Psoas muscle (tissue), 8 donors: Measurements from ENCODE around the gene PRKCA. TPM values are rescaled to one million over a fixed set of nuclear protein-coding genes. Genes with fewer than 3 reads are reported as not detected.
"Not testable (repeated sequence)": the region's sequence is repeated elsewhere in the genome, so short reads cannot be mapped to it uniquely, and the experiment has no call there.

Source experiments
- ATAC-seq, 4 donors: fragments of 200-7000 bp; cut with Tn5 transposase; one replicate each; pipeline ENCODE4 v1.9.1; 2020; ENCODE audit warnings: moderate library complexity in 3 of 4, mild to moderate bottlenecking in 2 of 4
- DNase-seq, 2 donors: peaks; one replicate each; pipeline ENCODE4 v3.0.0-alpha.2; 2020
- H3K27ac ChIP-seq: fragments of 200-600 bp; one replicate; pipeline ENCODE4 v1.8.0; 2022
- H3K27me3 ChIP-seq, 3 donors: fragments of 200-600 bp in 1 of 3; one replicate each; pipeline versions ENCODE4 v1.6.1 to v1.8.0; 2013 to 2022; ENCODE audit warnings: low read length in 2 of 3, mild to moderate bottlenecking in 2 of 3, moderate library complexity in 1 of 3; ENCODE audit not compliant: insufficient read depth in 3 of 3
- H3K36me3 ChIP-seq, 2 donors: fragments of 200-600 bp in 1 of 2; one replicate each; pipeline versions ENCODE4 v1.6.1 to v1.8.0; 2013 to 2022; ENCODE audit warnings: low read depth in 1 of 2, mild to moderate bottlenecking in 1 of 2, moderate library complexity in 1 of 2; ENCODE audit not compliant: insufficient read depth in 1 of 2
- H3K4me1 ChIP-seq: fragments of 200-600 bp; one replicate; pipeline ENCODE4 v1.8.0; 2022
- H3K4me3 ChIP-seq: fragments of 200-600 bp; one replicate; pipeline ENCODE4 v1.8.0; 2022; ENCODE audit warnings: mild to moderate bottlenecking
- H3K9me3 ChIP-seq: fragments of 200-600 bp; one replicate; pipeline ENCODE4 v1.8.0; 2022
- CTCF ChIP-seq: fragments of 200-600 bp; IDR thresholded peaks from one replicate; pipeline ENCODE4 v1.8.0; 2022; ENCODE audit warnings: antibody characterized with exemption
- WGBS, 3 donors: extraction: QIAGEN DNeasy Blood & Tissue Kit; methylation state at CpG; one replicate each; pipeline versions ENCODE4 v1.1.6 to v1.1.7; 2013; 5-methylcytosine and 5-hydroxymethylcytosine counted together
- intact Hi-C, 2 donors: fragments of 100-400 bp; cut with DNase I; formaldehyde crosslinking; loops; one replicate each; pipeline versions ENCODE4 v1.11.0 to v1.14.2; 2022
- polyA plus RNA-seq, 3 donors: library from polyadenylated mRNA; stranded (reverse); fragments of 200-250 nt; gene quantifications; one replicate each; pipeline ENCODE4 v1.2.3, GENCODE V29; 2013
- total RNA-seq, 4 donors: library from RNA; stranded (reverse); fragmentation: NEBNext Ultra II Directional in 2 of 4; extraction: Animal tissue kit (Norgen Biotek cat#: 25700) in 2 of 4; gene quantifications; one replicate each; pipeline versions ENCODE4 v1.2.1 to v1.2.4, GENCODE V29; 2021 to 2023
- donor health status: healthy with polysubstance abuse.
- donor health status: DM: no; HTN: no; CAD: no; lungs with moderate emphysema.
- donor health status: Bipolar disorder and iron deficiency.
- donor health status: healthy.
- donor health status: DM: yes; HTN: yes; CAD: no.
- donor health status: DM: no; HTN: no; CAD: no.
- donor health status: DM: no; HTN: no; CAD: no.
- donor health status: DM: yes; HTN: yes; CAD: no.

The PRKCA gene
- total and polyA plus RNA-seq, 7 donors: 0.35 to 15.5 (median 8.2) TPM

DNA sequence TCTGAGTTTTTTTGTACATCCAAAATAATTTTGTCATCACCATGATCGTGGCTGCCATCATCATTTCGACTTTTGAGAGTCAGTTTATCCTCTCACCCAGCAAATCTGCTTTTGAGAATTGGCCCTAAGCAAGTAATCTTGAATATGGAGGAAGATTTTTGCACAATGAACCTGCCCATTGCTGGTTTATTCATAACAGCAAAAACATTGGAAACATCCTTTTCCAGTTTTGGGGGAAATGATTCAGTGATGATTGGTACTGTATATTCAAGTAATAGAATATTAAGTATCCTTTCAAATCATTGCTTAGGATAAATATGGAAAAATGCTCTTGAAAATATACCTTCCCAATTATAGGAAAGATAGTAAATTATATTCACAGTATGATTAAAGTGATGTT is 53.1 kb downstream of the PRKCA start:
- 72 to 77% (median 76%) methylated on average over 2 of the region's 2 CpGs for WGBS, 3 donors
- intact Hi-C loops: no loop called here
- H3K27me3 ChIP-seq: no peaks in the 10 kb centered on the region
- H3K4me1 ChIP-seq: no peaks in the 10 kb centered on the region
- H3K27ac ChIP-seq: no peak overlapping the region
- H3K4me3 ChIP-seq: no peak overlapping the region
- H3K9me3 ChIP-seq: no peaks in the 10 kb centered on the region
- DNase-seq: no peak
- no peak for ATAC-seq
- no peaks in the 10 kb centered on the region for H3K36me3 ChIP-seq
- TF ChIP-seq CTCF: no peak

GRCh38 chr17:66357037-66357436 is 54.6 kb downstream of the PRKCA start:
- intact Hi-C loops: no loop called here
- Histone ChIP-seq H3K36me3 (no peaks in the 10 kb centered on the region), H3K4me1 (no peaks in the 10 kb centered on the region), H3K27ac (no peak overlapping the region), H3K4me3 (no peak overlapping the region), H3K27me3 (no peaks in the 10 kb centered on the region), H3K9me3 (no peaks in the 10 kb centered on the region)
- ATAC-seq: no peak
- TF ChIP-seq CTCF: no peak
- WGBS, 3 donors: 93 to 100% (median 96%) methylated on average over 2 of the region's 2 CpGs
- DNase-seq: no peak

DNA sequence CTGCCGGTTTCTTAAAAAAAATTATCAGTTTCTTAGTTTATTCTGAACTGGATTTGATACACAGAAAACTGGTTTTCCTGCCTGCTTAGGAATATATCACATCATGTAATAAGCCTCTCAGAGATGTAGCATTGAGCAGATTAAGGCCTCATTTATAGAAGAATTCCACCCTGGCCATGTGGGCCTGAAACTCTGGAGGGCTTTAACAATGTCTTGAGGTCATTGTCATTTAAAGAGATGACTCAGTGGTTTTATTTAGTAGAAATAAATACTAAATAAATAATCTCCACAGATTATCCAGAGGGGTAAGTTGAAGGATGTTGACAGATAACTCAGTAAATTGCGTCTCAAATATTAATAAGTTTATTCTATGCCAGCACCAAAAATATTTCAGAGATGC is 56.9 kb downstream of the PRKCA start:
- H3K9me3 ChIP-seq: no peaks in the 10 kb centered on the region
- no peaks in the 10 kb centered on the region for H3K4me1 ChIP-seq
- DNase-seq: no peak
- no peak for TF ChIP-seq CTCF
- H3K36me3 ChIP-seq: no peaks in the 10 kb centered on the region
- ATAC-seq: no peak
- H3K4me3 ChIP-seq: no peak overlapping the region
- H3K27ac ChIP-seq: no peak overlapping the region
- H3K27me3 ChIP-seq: no peaks in the 10 kb centered on the region
- WGBS, 3 donors: 81 to 89% (median 86%) methylated on average over 2 of the region's 2 CpGs
- intact Hi-C loops: no loop called here

GRCh38 chr17:66360961-66361565 is 58.6 kb downstream of the PRKCA start:
- H3K4me3 ChIP-seq, DNase-seq, H3K36me3 ChIP-seq, ATAC-seq, H3K27ac ChIP-seq, H3K4me1 ChIP-seq, H3K9me3 ChIP-seq, H3K27me3 ChIP-seq, intact Hi-C loops: not testable (repeated sequence)
- 85 to 98% (median 91%) methylated on average over 12 of the region's 12 CpGs for WGBS, 3 donors

DNA sequence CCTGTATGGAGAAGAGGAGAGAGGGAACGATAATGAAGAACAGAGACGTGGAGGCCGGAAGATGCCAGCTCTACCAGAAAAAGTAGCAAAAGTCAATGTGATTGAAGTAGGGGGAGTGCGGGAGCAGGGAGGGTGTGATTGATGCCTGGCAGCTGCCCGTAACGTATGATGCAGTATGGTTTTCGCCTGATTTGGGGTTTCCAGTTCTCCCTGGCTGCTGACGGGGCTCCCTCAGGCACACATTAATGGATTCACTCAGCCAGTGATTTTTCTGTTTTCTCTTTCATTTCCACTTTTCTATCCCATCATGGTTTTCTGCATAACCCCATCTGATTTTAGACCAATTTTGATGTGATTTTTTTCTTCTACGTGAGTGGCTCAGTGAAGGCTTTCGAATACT is 62.1 kb downstream of the PRKCA start:
- ATAC-seq (no peak), DNase-seq (no peak)
- Histone ChIP-seq H3K27ac (no peak overlapping the region), H3K9me3 (no peaks in the 10 kb centered on the region), H3K4me1 (peaks cover 7% of the 10 kb centered on the region), H3K27me3 (no peaks in the 10 kb centered on the region), H3K36me3 (no peaks in the 10 kb centered on the region), H3K4me3 (no peak overlapping the region)
- 88 to 91% (median 91%) methylated on average over 10 of the region's 10 CpGs for WGBS, 3 donors
- intact Hi-C loops: no loop called here
- TF ChIP-seq CTCF: no peak
